Glomerular endothelial cell (primary cell): ENCODE data around the gene PP2D1. TPM values are rescaled to one million over a fixed set of nuclear protein-coding genes. Genes with fewer than 3 reads are reported as not detected.
"Not testable (repeated sequence)": the region's sequence is repeated elsewhere in the genome, so short reads cannot be mapped to it uniquely, and the experiment has no call there.

Source experiments
- DNase-seq: peaks from one replicate; pipeline ENCODE4 v3.0.0-alpha.2; 2011; ENCODE audit warnings: low read depth, low spot score; ENCODE audit errors: extremely low read depth
- total RNA-seq: library from RNA; depleted of rRNA; stranded (reverse); fragments of >200 nt; gene quantifications from 2 replicates; pipeline ENCODE4 v1.2.3, GENCODE V29; 2015

PP2D1 gene
- total RNA-seq, 1 donor from 2014 or later, result not detected

GRCh38 chr3:19972054-19972453 is 40.0 kb downstream of the PP2D1 start:
- no peak for DNase-seq

GRCh38 chr3:19970327-19970726 is 41.7 kb downstream of the PP2D1 start:
- DNase-seq, result no peak

- DNase-seq, result no peak
Measured at GRCh38 chr3:19967812-19968211, 44.3 kb downstream of the PP2D1 start.

GRCh38 chr3:19967208-19967607 is 44.9 kb downstream of the PP2D1 start:
- no peak for DNase-seq

DNA sequence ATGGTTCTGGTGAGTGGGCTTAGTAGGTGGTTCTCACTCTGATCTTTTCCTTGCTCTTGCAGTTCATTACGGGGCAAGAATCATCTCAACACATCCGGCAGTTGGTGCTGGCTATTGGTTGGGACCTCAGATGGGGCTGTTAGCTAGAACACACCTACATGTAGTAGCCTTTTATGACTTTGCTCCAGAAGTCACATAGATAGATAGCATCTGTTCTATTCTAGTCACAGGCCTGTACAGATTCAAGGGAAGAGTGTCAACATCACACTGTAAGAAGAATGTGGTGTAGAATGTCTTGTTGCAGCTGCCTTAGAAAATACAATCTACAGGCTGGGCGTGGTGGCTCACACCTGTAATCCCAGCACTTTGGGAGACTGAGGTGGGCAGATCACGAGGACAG is 50.1 kb downstream of the PP2D1 start:
- DNase-seq, result no peak

GRCh38 chr3:19960696-19961095 is 51.4 kb downstream of the PP2D1 start:
- DNase-seq, result no peak

DNA sequence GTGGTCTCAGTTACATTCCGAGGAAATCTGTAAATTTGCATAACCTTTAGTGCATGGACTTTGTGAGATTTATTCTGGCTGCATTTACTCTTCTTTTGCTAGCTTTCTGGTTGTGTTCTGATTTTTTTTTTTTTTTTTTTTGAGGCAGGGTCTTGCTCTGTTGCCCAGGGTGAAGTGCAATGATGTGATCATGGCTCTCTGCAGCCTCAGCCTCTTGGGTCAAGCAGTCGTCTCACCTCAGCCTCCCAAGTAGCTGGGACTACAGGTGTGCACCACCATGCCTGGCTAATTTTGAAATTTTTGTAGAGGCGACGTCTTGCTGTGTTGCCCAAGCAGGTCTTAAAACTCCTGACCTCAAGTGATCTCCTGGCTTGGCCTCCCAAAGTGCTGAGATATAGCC is 52.6 kb downstream of the PP2D1 start:
- DNase-seq, result no peak

DNA sequence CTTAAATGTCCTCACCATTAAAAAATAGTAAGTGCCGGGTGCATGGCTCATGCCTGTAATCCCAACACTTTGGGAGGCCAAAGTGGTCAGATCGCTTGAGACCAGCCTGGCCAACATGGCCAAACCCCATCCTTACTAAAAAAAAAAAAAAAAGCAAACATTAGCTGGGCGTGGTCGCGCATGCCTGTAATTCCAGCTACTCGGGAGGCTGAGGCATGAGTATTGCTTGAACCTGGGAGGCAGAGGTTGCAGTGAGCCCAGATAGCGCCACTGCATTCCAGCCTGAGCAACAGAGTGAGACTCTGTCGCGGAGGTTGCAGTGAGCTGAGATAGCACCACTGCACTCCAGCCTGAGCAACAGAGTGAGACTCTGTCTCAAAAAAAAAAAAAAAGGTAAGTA is 54.7 kb downstream of the PP2D1 start:
- DNase-seq, result not testable (repeated sequence)

GRCh38 chr3:19954676-19955075 is 57.4 kb downstream of the PP2D1 start:
- no peak for DNase-seq

DNA sequence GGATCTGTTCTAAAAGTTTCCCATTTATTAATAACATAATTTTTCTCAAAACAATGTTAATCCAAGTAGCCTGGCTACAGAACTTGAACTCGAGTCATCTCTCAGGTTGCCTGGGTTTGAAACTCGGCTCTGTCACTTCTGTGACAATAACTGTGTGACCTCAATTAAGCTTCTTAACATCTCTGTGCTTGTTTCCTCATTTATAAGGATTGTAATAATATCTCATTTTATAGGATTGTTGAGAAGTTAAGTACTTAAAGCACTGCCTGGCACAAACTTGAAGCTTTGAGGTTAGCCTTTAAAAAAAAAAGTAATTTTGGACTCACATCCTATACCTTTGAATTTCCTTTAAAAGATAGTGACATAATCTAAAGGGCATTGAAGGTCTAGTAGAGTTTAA is 61.7 kb downstream of the PP2D1 start:
- no peak for DNase-seq

DNA sequence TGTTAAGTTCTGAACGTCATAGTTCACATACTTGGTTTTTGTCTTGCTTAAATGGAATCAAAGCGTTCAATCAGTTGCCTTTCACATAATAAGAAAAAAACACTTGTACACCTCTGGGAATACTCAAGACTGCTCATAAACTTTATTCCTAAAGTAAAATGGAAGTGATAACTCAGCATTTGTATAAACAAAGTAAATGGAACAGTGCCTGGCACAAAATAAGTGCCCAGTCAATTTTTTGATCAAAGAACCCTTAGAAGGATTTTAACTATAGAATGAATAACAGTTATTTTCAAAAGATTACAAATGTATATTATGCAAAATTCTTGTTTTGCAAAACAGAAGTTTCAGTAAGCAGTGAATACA is 63.9 kb downstream of the PP2D1 start:
- DNase-seq, result no peak

DNA sequence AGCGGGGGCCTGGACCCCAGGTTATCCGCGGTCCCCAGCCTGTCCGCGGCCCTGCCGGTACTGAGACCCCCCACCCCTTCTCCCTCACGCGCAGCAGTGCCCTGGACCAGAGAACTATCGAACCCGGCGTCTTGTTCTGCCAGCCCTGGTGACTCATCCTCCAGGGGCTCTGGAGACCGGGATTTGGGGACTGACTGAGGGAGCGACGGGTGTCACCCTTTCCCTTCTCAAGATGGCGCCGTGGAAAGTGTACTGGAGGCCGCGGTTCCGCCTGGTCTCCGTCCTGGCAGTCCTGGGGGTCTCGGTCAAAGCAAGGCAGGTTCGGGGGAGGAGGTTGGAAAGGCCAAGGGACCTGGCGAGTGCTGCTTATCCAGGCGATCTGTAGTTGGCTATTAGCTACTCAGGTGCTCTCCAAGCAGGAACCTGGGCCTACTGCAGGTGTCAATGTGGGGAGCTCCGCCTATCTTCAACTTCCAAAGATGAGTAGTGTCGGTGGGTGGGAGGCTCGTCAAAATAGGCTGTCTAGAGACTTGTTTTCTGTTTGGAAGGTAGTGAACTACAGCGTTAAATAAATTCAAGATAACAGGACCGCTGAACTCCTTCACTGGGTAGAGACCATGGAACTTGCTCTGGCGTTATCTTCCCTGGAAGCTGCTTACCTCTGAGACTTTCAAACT is 64.4 kb downstream of the PP2D1 start:
- no peak for DNase-seq

- DNase-seq, result peak; percentile 73
Measured at GRCh38 chr3:19946832-19947548, 65.1 kb downstream of the PP2D1 start, which contains the start of gene RAB5A. RAB5A (plus strand) TSS chr3:19947097; CDS start chr3:19950899, 3,802 bp downstream.

DNA sequence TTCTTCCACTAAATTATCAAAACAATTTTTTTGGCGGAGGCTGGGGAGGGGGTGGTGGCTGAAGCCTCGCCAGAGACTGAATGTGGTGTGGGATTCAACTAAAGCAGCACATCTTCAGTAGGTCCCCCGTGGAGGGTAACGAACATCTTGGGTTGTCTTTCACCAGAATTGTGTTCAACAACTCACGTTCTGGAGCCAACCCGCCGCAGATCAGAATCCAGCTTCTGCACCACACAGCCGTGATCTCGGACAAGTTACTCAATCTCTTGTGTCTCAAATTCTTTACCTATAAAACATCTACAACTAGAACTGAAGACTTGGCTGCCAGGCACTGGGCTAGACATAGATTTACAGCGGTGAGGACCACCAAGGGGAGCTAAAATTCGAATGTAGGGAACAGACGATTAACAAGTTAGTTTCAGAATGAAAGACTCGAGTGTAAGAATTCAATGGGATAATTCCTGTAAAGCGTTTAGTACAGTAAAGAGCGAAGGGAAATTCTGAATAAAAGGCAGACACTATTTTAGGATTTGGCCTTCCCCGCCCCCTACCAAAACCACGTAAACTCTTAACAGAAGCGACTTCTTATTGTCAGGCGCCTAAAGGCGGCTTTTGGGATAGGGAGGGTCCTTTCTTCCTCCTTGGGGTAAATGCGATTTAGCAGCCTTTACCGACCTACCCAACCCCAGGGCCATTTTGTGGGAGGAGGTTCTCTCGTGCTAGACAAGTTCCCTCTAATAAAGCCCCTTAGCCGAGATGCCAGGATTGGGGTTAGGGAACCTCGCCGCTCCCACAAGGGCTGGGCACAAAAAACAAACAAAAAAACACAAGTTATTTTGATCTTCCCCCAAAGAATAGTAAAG is 65.9 kb downstream of the PP2D1 start:
- DNase-seq, result no peak

- no peak for DNase-seq
Measured at GRCh38 chr3:19945534-19945933, 66.5 kb downstream of the PP2D1 start.

GRCh38 chr3:19940643-19941042 is 71.4 kb downstream of the PP2D1 start:
- DNase-seq, result no peak

GRCh38 chr3:19938295-19938627 is 73.8 kb downstream of the PP2D1 start:
- DNase-seq, result no peak

DNA sequence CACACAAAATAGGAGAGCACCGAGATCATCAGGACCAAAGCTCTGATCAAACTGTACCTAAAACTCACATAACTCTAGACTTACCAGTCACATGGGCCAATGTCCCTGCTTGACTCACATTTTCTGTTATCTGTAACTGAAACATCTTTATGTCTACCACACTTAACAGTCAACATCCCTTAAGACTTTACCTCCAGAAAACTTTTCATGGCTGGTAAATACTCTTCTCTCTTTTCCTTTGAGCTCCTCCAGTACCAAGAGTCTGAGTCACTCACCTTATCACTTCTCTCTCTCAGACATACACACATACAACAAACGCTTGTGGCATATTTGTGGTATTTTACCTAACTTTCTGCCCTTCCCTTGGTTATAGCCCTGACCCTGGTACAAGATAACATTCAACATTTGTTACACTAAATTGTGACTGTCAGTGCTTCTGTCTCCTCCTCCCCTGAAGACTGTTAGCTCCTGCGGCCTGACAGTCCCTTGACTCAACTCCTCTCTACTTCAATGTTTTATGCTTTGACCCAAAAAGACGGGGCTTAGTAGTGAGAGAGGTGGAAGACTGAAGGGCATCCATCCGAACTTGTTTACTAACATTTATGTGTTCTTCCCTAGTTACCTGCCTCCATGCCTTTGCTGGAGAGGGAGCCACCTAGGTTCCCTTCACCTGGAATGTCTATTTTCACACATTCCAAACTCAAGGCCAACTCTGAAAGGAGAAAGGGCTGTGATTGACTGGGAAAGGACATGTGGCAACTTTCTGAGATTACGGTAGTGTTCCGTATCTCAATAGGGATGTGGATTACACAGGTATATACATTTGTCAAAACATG is 74.4 kb downstream of the PP2D1 start:
- DNase-seq, result no peak
